ENCODE data around the gene TNP2. TPM values are rescaled to one million over a fixed set of nuclear protein-coding genes. Genes with fewer than 3 reads are reported as not detected.
"Not testable (repeated sequence)": the region's sequence is repeated elsewhere in the genome, so short reads cannot be mapped to it uniquely, and the experiment has no call there.

The TNP2 gene
- total RNA-seq, 4 donors from 2014 or later = not detected

- Histone ChIP-seq H3K4me1 (peaks cover 5% of the 10 kb centered on the region), H3K9me3 (no peaks in the 10 kb centered on the region), H3K27ac (no peak overlapping the region), H3K36me3 (no peaks in the 10 kb centered on the region), H3K4me3 (no peak overlapping the region), H3K27me3 (no peaks in the 10 kb centered on the region)
- DNase-seq (ENCODE audit: low spot score in 2 of 2) = no peak
- no peak for TF ChIP-seq POLR2AphosphoS5 (IDR thresholded peaks at IDR 0.05)
- no peak for TF ChIP-seq CTCF (IDR thresholded peaks at IDR 0.05)
- TF ChIP-seq POLR2A (IDR thresholded peaks at IDR 0.05) = no peak
- TF ChIP-seq EP300 (IDR thresholded peaks at IDR 0.05) = no peak
- WGBS = 57% methylated on average over 18 of the region's 18 CpGs
These were observed 34.4 kb upstream of the TNP2 start for GRCh38 chr16:11303405-11304138.

- 51% methylated on average over 4 of the region's 4 CpGs for WGBS
- no peak overlapping the region for H3K27ac ChIP-seq
- TF ChIP-seq CTCF (IDR thresholded peaks at IDR 0.05) = no peak
- no peak for TF ChIP-seq POLR2AphosphoS5 (IDR thresholded peaks at IDR 0.05)
- no peak for DNase-seq (ENCODE audit: low spot score in 2 of 2)
- H3K4me3 ChIP-seq = no peak overlapping the region
- no peaks in the 10 kb centered on the region for H3K36me3 ChIP-seq
- no peaks in the 10 kb centered on the region for H3K9me3 ChIP-seq
- H3K4me1 ChIP-seq = peaks cover 7% of the 10 kb centered on the region
- H3K27me3 ChIP-seq = no peaks in the 10 kb centered on the region
These were observed 33.9 kb upstream of the TNP2 start for GRCh38 chr16:11302977-11303376.

GRCh38 chr16:11301645-11302501, 32.7 kb upstream of the TNP2 start:
- WGBS = 65% methylated on average over 4 of the region's 4 CpGs
- Histone ChIP-seq H3K4me3 (no peak overlapping the region), H3K36me3 (no peaks in the 10 kb centered on the region), H3K27ac (no peak overlapping the region), H3K27me3 (no peaks in the 10 kb centered on the region), H3K4me1 (peaks cover 18% of the 10 kb centered on the region), H3K9me3 (no peaks in the 10 kb centered on the region)
- no peak for TF ChIP-seq POLR2AphosphoS5 (IDR thresholded peaks at IDR 0.05)
- no peak for TF ChIP-seq CTCF (IDR thresholded peaks at IDR 0.05)
- no peak for TF ChIP-seq POLR2A (IDR thresholded peaks at IDR 0.05)
- no peak for TF ChIP-seq EP300 (IDR thresholded peaks at IDR 0.05)
- DNase-seq (ENCODE audit: low spot score in 2 of 2) = no peak

GRCh38 chr16:11300560-11300892, 31.4 kb upstream of the TNP2 start:
- no peak for DNase-seq (ENCODE audit: low spot score in 2 of 2)
- peaks cover 21% of the 10 kb centered on the region for H3K4me1 ChIP-seq
- H3K27ac ChIP-seq = no peak overlapping the region
- H3K27me3 ChIP-seq = no peaks in the 10 kb centered on the region
- 94% methylated on average over 5 of the region's 7 CpGs for WGBS
- no peaks in the 10 kb centered on the region for H3K36me3 ChIP-seq
- no peak for TF ChIP-seq POLR2AphosphoS5 (IDR thresholded peaks at IDR 0.05)
- no peak for TF ChIP-seq EP300 (IDR thresholded peaks at IDR 0.05)
- no peak for TF ChIP-seq CTCF (IDR thresholded peaks at IDR 0.05)
- no peak for TF ChIP-seq POLR2A (IDR thresholded peaks at IDR 0.05)
- H3K9me3 ChIP-seq = no peaks in the 10 kb centered on the region
- H3K4me3 ChIP-seq = no peak overlapping the region

- TF ChIP-seq CTCF (IDR thresholded peaks at IDR 0.05) (no peak), POLR2A (IDR thresholded peaks at IDR 0.05) (no peak), POLR2AphosphoS5 (IDR thresholded peaks at IDR 0.05) (no peak), EP300 (IDR thresholded peaks at IDR 0.05) (no peak)
- no peak for DNase-seq (ENCODE audit: low spot score in 2 of 2)
- 74% methylated on average over 5 of the region's 6 CpGs for WGBS
- Histone ChIP-seq H3K9me3 (no peaks in the 10 kb centered on the region), H3K27ac (no peak overlapping the region), H3K36me3 (no peaks in the 10 kb centered on the region), H3K4me1 (peaks cover 21% of the 10 kb centered on the region), H3K27me3 (no peaks in the 10 kb centered on the region), H3K4me3 (no peak overlapping the region)
These were observed 30.9 kb upstream of the TNP2 start for GRCh38 chr16:11299865-11300559.

- not testable (repeated sequence) for DNase-seq (ENCODE audit: low spot score in 2 of 2); H3K27ac ChIP-seq; H3K4me3 ChIP-seq; H3K27me3 ChIP-seq; H3K9me3 ChIP-seq; H3K36me3 ChIP-seq
- peaks cover 21% of the 10 kb centered on the region for H3K4me1 ChIP-seq
- 87% methylated on average over 13 of the region's 13 CpGs for WGBS
These were observed 29.9 kb upstream of the TNP2 start for GRCh38 chr16:11298950-11299547.
